GM19452 (cell line): ENCODE measurements around the gene PSD4.
"Not testable (repeated sequence)": the region's sequence is repeated elsewhere in the genome, so short reads cannot be mapped to it uniquely, and the experiment has no call there.

ENCODE experiments used
- ATAC-seq: cut with Tn5 transposase; IDR thresholded peaks from one replicate; pipeline ENCODE4 v1.9.1; 2021; ENCODE audit not compliant: unreplicated experiment

Gene PSD4

GRCh38 chr2:113235347-113236226 lies 61.8 kb downstream of the PSD4 start:
- not testable (repeated sequence) for ATAC-seq

DNA sequence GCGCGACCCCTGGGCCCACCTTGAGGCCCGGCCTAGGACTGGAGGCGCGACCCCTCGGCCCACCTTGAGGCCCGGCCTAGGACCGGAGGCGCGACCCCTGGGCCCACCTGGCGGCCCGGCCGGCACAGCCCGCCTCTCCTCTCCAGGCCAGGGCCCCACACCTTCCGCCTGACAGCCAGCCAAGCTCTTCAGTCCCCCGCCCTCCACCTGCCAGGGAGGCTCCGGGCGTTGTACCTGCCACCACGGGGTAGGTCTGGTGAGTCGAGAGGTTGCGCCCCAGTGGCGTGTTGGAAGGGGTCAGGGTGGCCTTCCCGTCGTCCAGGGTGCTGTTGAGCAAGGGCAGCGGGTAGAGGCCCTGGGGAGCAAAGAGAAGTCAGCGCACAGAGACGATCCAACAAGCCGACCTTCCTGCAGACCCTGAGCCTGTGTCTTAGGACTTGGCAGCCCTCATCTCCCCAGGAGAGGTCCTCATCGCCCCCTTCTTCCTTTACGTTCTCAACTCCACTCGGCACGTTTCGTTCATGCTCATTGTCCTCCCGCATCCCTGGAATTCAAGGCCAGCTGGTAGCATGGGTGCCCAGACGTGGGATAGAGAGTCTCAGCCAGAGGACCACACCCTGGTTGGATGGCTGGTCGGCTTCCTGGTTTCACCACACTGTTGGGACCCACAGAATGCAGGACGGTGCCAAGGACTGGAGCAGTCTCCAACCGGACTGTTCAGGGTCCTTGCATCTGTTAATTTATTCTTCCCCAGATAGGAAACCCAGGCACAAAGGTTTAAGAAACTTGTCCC lies 62.8 kb downstream of the PSD4 start:
- ATAC-seq, result no peak

GRCh38 chr2:113237604-113238160 lies 63.9 kb downstream of the PSD4 start:
- ATAC-seq, result no peak

GRCh38 chr2:113238871-113239839 lies 65.4 kb downstream of the PSD4 start:
- no peak for ATAC-seq

- ATAC-seq, result no peak
Observed at GRCh38 chr2:113240150-113240914, 66.6 kb downstream of the PSD4 start.

DNA sequence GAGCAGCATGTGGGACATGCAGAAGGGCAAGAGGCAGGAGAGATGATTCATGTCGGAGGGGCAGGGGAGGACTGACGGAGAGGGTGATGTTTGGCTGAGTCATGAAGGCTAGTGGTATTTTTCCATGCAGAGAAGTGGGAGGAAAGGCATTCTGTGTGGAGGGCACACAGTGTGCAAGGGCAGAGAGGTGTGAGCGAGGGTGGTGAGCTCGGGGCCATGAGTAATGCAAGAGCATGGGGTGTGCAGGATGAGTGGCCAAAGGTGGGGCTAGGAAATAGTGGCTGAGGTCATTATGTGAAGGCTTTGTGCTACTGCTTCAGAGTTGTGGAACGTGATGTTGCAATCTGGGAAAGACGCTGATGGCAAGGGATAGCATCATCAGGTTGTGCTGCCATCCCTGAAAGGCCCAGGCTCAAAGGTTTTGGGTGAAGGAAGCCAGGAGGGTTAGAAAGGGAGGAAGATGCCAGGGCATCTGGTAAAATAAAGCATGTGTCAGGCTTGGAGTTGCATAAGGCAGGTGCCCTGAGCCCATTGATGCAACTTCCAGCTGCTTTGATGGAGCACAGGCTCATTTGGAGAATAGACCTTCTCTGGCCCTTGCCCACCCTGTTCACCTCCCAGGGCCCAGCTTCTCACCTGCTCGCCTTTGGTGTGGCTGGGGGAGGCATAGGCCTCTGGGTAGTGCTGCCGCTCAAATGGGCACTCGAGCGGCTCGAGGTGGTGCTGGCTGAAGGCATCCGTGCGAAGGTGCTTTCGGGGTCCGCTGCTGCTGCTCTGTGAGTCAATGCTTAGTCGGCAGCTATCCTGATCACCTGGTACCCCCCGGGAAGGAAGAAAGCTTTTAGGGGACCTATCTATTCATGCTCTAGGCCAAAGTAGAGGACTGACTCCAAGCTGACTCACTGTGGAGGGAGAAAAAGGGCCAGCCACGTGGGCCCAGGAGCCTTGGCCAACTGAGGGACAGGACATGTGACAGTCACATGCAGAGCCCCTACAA lies 67.4 kb downstream of the PSD4 start:
- ATAC-seq, result no peak

GRCh38 chr2:113242327-113242726 lies 68.6 kb downstream of the PSD4 start:
- ATAC-seq, result no peak

DNA sequence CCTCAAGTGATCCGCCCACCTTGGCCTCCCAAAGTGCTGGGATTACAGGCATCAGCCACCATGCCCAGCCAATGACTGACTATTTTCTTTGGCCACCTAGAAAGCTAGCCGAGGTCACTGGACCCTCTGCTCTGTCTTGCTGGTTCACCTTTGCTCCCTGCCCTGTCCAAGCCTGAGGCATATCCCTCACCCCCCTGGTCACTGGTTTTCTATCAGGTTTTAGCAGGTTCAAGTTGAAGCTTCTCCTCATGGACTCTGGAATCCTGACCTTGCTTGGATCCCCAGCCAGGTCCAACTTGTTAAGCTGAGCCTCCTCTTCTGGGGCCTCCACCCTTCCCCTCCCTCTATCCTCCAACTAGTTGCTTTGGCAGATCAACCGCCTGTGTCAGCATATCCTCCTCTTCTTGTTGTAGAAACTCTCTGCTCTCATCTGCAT lies 71.5 kb downstream of the PSD4 start:
- no peak for ATAC-seq

DNA sequence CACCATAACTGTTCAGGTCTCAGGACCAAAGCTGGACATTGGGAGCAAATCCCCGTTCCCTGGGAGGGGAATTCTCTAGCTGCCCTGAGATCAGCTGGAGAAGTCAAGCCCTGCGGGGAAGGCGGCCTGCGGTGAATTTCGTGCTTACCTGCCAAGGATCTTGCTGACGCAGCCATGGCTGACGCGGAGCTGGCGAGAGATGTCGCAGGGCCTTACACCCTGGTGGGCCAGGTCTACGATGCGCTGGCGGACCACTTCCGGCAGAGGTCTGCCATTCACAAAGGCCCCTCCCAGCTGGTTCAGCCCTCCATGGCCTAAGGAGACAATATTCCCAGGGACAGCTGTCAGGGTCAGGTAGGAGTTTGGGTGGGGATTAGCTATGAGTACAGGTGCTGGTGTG lies 72.8 kb downstream of the PSD4 start:
- ATAC-seq, result no peak

GRCh38 chr2:113248997-113249770 lies 75.4 kb downstream of the PSD4 start:
- no peak for ATAC-seq

GRCh38 chr2:113251118-113251517 lies 77.3 kb downstream of the PSD4 start:
- no peak for ATAC-seq

DNA sequence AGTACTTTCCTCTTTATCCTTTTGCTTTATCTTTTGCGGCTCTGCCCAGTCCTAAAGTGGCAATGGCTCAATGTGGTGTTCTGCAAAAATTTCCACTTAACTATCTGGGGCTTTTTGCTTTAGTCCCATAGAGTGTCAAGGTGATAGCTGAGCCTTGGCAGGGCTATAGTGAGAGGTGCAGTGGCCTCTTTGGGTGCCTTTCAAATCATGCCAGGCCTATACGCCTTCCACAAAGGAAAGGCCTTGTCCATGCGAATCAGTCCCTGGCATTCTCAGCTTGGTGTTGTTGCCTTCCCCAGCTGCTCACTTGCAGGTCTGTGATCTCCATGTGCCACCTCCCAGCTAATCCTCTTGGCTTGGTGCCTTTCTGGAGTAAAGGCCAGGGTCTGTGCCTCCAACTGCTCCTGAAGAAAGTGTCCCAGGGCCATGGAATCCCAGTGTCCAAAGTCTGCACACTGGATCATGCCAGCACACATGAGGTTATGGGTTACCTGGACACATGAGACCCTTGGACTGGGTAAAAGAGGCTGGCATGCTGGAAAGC lies 78.3 kb downstream of the PSD4 start:
- ATAC-seq, result no peak

GRCh38 chr2:113253453-113253852 lies 79.7 kb downstream of the PSD4 start:
- ATAC-seq, result no peak

- no peak for ATAC-seq
Observed at GRCh38 chr2:113255140-113256070, 81.6 kb downstream of the PSD4 start.

GRCh38 chr2:113257516-113258264 lies 83.9 kb downstream of the PSD4 start:
- ATAC-seq, result no peak
